GM12878 (cell line): Measurements from ENCODE around the gene PIK3R4. TPM values are rescaled to one million over a fixed set of nuclear protein-coding genes. Genes with fewer than 3 reads are reported as not detected.

ENCODE experiments used
- ATF7 ChIP-seq: fragments of 450-650 bp; IDR thresholded peaks from 2 replicates; pipeline ENCODE4 v1.6.1; 2016; ENCODE audit warnings: low read depth, mild to moderate bottlenecking
- CBX3 ChIP-seq: fragments of 200-600 bp; sonication (generic); IDR thresholded peaks from 2 replicates; pipeline ENCODE4 v1.6.1; 2016; ENCODE audit warnings: low read depth, borderline replicate concordance
- CEBPB ChIP-seq, 2 experiments: fragments of 150-350 bp in 1 of 2; IDR thresholded peaks; 2 replicates each; pipeline ENCODE4 v1.6.1; 2012 to 2014; ENCODE audit warnings: low read depth in 2 of 2, low read length in 2 of 2, borderline replicate concordance in 1 of 2, inconsistent platforms in 1 of 2
- EGR1 ChIP-seq, 2 experiments: IDR thresholded peaks; 1 replicate in 1 of 2; 2 replicates in 1 of 2; pipeline ENCODE4 v1.6.1; 2011 to 2012; ENCODE audit warnings: low read depth in 2 of 2, low read length in 2 of 2, borderline replicate concordance in 1 of 2, mild to moderate bottlenecking in 1 of 2, moderate library complexity in 1 of 2
- FOXM1 ChIP-seq: IDR thresholded peaks from 2 replicates; pipeline ENCODE4 v1.6.1; 2012; ENCODE audit warnings: low read depth, mild to moderate bottlenecking, inconsistent platforms, low read length, moderate library complexity
- GABPA ChIP-seq: IDR thresholded peaks from 2 replicates; pipeline ENCODE4 v1.6.1; 2014; ENCODE audit warnings: antibody characterized with exemption, low read depth, mild to moderate bottlenecking, inconsistent platforms
- HDAC2 ChIP-seq: fragments of 200-600 bp; sonication (generic); IDR thresholded peaks from 2 replicates; pipeline ENCODE4 v1.6.1; 2017
- JUND ChIP-seq: IDR thresholded peaks from 2 replicates; pipeline ENCODE4 v1.6.1; 2012; ENCODE audit warnings: low read depth, mild to moderate bottlenecking, low read length, improper control_type of control experiment, moderate library complexity
- KDM1A ChIP-seq: fragments of 200-600 bp; sonication (generic); IDR thresholded peaks from 2 replicates; pipeline ENCODE4 v1.6.1; 2016; ENCODE audit warnings: borderline replicate concordance
- MLLT1 ChIP-seq: fragments of 450-650 bp; IDR thresholded peaks from 2 replicates; pipeline ENCODE4 v1.6.1; 2016; ENCODE audit warnings: mild to moderate bottlenecking
- MXI1 ChIP-seq: fragments of 150-350 bp; IDR thresholded peaks from 2 replicates; pipeline ENCODE4 v1.6.1; 2011; ENCODE audit warnings: low read depth, mild to moderate bottlenecking, inconsistent platforms, low read length, improper control_type of control experiment
- MYC ChIP-seq: IDR thresholded peaks from 2 replicates; pipeline ENCODE4 v1.6.1; 2011; ENCODE audit warnings: mild to moderate bottlenecking, low read length, moderate library complexity, inconsistent platforms; ENCODE audit not compliant: insufficient read depth, insufficient replicate concordance, insufficient read length, severe bottlenecking
- NFXL1 ChIP-seq: fragments of 450-650 bp; IDR thresholded peaks from 2 replicates; pipeline ENCODE4 v1.6.1; 2017; ENCODE audit warnings: antibody characterized with exemption, mild to moderate bottlenecking, borderline replicate concordance
- POU2F2 ChIP-seq: IDR thresholded peaks from 3 replicates; pipeline ENCODE4 v1.6.1; 2011; ENCODE audit warnings: low read depth, mild to moderate bottlenecking, low read length, borderline replicate concordance
- RFX5 ChIP-seq: IDR thresholded peaks from 2 replicates; pipeline ENCODE4 v1.6.1; 2011; ENCODE audit warnings: low read depth, low read length, improper control_type of control experiment
- SPI1 ChIP-seq: IDR thresholded peaks from 2 replicates; pipeline ENCODE4 v1.6.1; 2011; ENCODE audit warnings: low read depth, mild to moderate bottlenecking, low read length, moderate library complexity, borderline replicate concordance; ENCODE audit not compliant: insufficient read depth
- SUPT20H ChIP-seq: IDR thresholded peaks from 2 replicates; pipeline ENCODE4 v1.6.1; 2011; ENCODE audit warnings: low read depth, mild to moderate bottlenecking, low read length, moderate library complexity, borderline replicate concordance; ENCODE audit not compliant: control insufficient read depth
- TARDBP ChIP-seq: IDR thresholded peaks from 2 replicates; pipeline ENCODE4 v1.6.1; 2016; ENCODE audit warnings: borderline replicate concordance
- TBL1XR1 ChIP-seq: IDR thresholded peaks from 2 replicates; pipeline ENCODE4 v1.6.1; 2012; ENCODE audit warnings: low read depth, low read length, improper control_type of control experiment
- USF1 ChIP-seq: IDR thresholded peaks from 2 replicates; pipeline ENCODE4 v1.6.1; 2011; ENCODE audit warnings: borderline replicate concordance, low read depth, mild to moderate bottlenecking, moderate library complexity, mixed read lengths, low read length; ENCODE audit not compliant: insufficient read depth; ENCODE audit errors: extremely low read length
- ZBED1 ChIP-seq: IDR thresholded peaks from 2 replicates; pipeline ENCODE4 v1.6.1; 2016; ENCODE audit warnings: borderline replicate concordance
- ZNF207 ChIP-seq: fragments of 450-650 bp; IDR thresholded peaks from 2 replicates; pipeline ENCODE4 v1.6.1; 2014; ENCODE audit warnings: antibody characterized with exemption, mild to moderate bottlenecking, borderline replicate concordance
- polyA plus RNA-seq, 11 experiments: library from polyadenylated mRNA; depleted of rRNA in 4 of 11; unstranded in 6 of 11; stranded (reverse) in 5 of 11; fragments of >200 nt; fragmentation: Nextera tagmentation in 4 of 11; fragmentation: Illumina TruSeq in 1 of 11; extraction: Ambion mirVana in 4 of 11; extraction: Trizol in 1 of 11; gene quantifications; 1 replicate in 1 of 11; 2 replicates in 10 of 11; pipeline versions ENCODE4 v1.2.1 to v1.2.3, GENCODE V29; 2011 to 2016; ENCODE audit warnings: inconsistent platforms in 2 of 11, missing spikeins in 2 of 11, low read depth in 1 of 11
- total RNA-seq, 4 experiments: library from RNA; depleted of rRNA in 3 of 4; stranded (reverse); fragments of >200 nt in 3 of 4; fragmentation: Illumina TruSeq in 1 of 4; extraction: Trizol in 1 of 4; gene quantifications; 2 replicates each; pipeline versions ENCODE4 v1.2.1 to v1.2.3, GENCODE V29; 2013 to 2021
- TF ChIP-seq, protein P1 (sequence below): IDR thresholded peaks from 2 replicates; pipeline ENCODE4 v1.6.1; 2012; ENCODE audit warnings: improper control_type of control experiment, low read depth, low read length; ENCODE audit not compliant: insufficient replicate concordance

The PIK3R4 gene
- total and polyA plus RNA-seq, 10 of the 15 experiments (the other 5 are each of a cell fraction or from before 2014, with no cell fraction given) = 22.6 to 50.2 (median 31.1) TPM

DNA sequence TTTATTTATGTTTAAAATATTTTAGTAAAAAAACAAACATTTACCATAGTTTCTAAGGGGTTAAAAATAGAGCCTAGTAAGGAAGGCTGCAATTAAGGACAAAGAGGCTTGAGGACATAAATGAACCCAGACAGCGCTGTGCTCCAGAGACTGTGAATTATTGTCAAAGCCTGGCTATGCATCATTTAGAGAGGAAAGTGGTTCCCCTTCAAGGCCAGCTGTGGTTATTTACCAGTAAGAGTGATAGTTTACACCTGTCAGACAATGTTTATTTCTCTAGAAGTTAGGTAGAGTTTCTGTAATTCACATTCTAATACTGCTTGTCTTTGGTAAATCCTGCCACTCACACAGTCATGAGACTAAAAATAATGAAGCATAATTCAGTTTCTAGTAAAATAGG is 32.4 kb upstream of the PIK3R4 start (continued):
- TF ChIP-seq SUPT20H (no peak), CEBPB (IDR thresholded peaks at IDR 0.05; ENCODE audit: borderline replicate concordance in 1 of 2, low read depth in 2 of 2, low read length in 2 of 2) (peak in 1 of 2 experiments; percentile 71; a peak in 1 of 4 replicates), GABPA (no peak), KDM1A (no peak), ZBED1 (0 out of 2 replicates have a peak, but pooled peaks have one; percentile 14), POU2F2 (peak; percentile 63; the same call in 1 of the 3 replicates), FOXM1 (0 out of 2 replicates have a peak, but pooled peaks have one; percentile 55), CBX3 (no peak), NFXL1 (no peak), MYC (no peak), HDAC2 (no peak), EGR1 (IDR thresholded peaks at IDR 0.05; ENCODE audit: borderline replicate concordance in 1 of 2, low read depth in 2 of 2, low read length in 2 of 2) (no peak), SPI1 (0 out of 2 replicates have a peak, but pooled peaks have one; percentile 11), TBL1XR1 (no peak), JUND (no peak), MXI1 (no peak), USF1 (no peak), ATF7 (peak; percentile 30; the same call in 1 of the 2 replicates), MLLT1 (no peak), TARDBP (no peak), RFX5 (no peak), ZNF207 (no peak)
- TF ChIP-seq, protein P1, sequence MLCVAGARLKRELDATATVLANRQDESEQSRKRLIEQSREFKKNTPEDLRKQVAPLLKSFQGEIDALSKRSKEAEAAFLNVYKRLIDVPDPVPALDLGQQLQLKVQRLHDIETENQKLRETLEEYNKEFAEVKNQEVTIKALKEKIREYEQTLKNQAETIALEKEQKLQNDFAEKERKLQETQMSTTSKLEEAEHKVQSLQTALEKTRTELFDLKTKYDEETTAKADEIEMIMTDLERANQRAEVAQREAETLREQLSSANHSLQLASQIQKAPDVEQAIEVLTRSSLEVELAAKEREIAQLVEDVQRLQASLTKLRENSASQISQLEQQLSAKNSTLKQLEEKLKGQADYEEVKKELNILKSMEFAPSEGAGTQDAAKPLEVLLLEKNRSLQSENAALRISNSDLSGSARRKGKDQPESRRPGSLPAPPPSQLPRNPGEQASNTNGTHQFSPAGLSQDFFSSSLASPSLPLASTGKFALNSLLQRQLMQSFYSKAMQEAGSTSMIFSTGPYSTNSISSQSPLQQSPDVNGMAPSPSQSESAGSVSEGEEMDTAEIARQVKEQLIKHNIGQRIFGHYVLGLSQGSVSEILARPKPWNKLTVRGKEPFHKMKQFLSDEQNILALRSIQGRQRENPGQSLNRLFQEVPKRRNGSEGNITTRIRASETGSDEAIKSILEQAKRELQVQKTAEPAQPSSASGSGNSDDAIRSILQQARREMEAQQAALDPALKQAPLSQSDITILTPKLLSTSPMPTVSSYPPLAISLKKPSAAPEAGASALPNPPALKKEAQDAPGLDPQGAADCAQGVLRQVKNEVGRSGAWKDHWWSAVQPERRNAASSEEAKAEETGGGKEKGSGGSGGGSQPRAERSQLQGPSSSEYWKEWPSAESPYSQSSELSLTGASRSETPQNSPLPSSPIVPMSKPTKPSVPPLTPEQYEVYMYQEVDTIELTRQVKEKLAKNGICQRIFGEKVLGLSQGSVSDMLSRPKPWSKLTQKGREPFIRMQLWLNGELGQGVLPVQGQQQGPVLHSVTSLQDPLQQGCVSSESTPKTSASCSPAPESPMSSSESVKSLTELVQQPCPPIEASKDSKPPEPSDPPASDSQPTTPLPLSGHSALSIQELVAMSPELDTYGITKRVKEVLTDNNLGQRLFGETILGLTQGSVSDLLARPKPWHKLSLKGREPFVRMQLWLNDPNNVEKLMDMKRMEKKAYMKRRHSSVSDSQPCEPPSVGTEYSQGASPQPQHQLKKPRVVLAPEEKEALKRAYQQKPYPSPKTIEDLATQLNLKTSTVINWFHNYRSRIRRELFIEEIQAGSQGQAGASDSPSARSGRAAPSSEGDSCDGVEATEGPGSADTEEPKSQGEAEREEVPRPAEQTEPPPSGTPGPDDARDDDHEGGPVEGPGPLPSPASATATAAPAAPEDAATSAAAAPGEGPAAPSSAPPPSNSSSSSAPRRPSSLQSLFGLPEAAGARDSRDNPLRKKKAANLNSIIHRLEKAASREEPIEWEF = no peak
